GM18498 (cell line): ENCODE data around the gene GDAP2.

Source experiments
- ATAC-seq: cut with Tn5 transposase; IDR thresholded peaks from one replicate; pipeline ENCODE4 v1.9.1; 2021; ENCODE audit warnings: mild to moderate bottlenecking, moderate library complexity; ENCODE audit not compliant: unreplicated experiment

GDAP2 gene

GRCh38 chr1:117814856-117815797, 114.3 kb downstream of the GDAP2 start:
- no peak for ATAC-seq
